Naive B cell (primary cell): ENCODE results near the gene ARF1. TPM values are rescaled to one million over a fixed set of nuclear protein-coding genes. Genes with fewer than 3 reads are reported as not detected.

ENCODE experiments used
- ATAC-seq, 2 donors: fragments of 150-1000 bp; cut with Tn5 transposase; 2 replicates each; pipeline ENCODE4 v1.10.0; 2021; ENCODE audit warnings: low read depth in 2 of 2, mild to moderate bottlenecking in 2 of 2, moderate library complexity in 2 of 2
- DNase-seq: peaks from one replicate; pipeline ENCODE4 v3.0.0; 2022
- H3K27ac Mint-ChIP-seq, 6 donors: one replicate each; pipeline ENCODE4 v1.8.0; 2020 to 2022; ENCODE audit warnings: mild to moderate bottlenecking in 6 of 6, mixed read lengths in 6 of 6, moderate library complexity in 5 of 6, inconsistent platforms in 2 of 6
- H3K27me3 Mint-ChIP-seq, 3 donors: one replicate each; pipeline ENCODE4 v1.8.0; 2021 to 2022; ENCODE audit warnings: mixed read lengths in 3 of 3, mild to moderate bottlenecking in 1 of 3
- H3K36me3 Mint-ChIP-seq, 2 donors: one replicate each; pipeline ENCODE4 v1.8.0; 2020 to 2022; ENCODE audit warnings: mixed read lengths in 2 of 2, inconsistent platforms in 1 of 2, mild to moderate bottlenecking in 1 of 2
- H3K4me1 Mint-ChIP-seq, 3 donors: one replicate each; pipeline ENCODE4 v1.8.0; 2020 to 2022; ENCODE audit warnings: mixed read lengths in 3 of 3, inconsistent platforms in 1 of 3, mild to moderate bottlenecking in 1 of 3, moderate library complexity in 1 of 3
- H3K4me3 Mint-ChIP-seq, 8 donors: one replicate each; pipeline ENCODE4 v1.8.0; 2020 to 2022; ENCODE audit warnings: mild to moderate bottlenecking in 8 of 8, mixed read lengths in 8 of 8, moderate library complexity in 8 of 8, inconsistent platforms in 2 of 8
- H3K9me3 Mint-ChIP-seq, 7 donors: one replicate each; pipeline ENCODE4 v1.8.0; 2020 to 2022; ENCODE audit warnings: mixed read lengths in 7 of 7, mild to moderate bottlenecking in 5 of 7, inconsistent platforms in 2 of 7, moderate library complexity in 1 of 7
- polyA plus RNA-seq, 6 donors: library from polyadenylated mRNA; unstranded; fragments of 300-500 nt; fragmentation: Illumina TruSeq; gene quantifications; one replicate each; pipeline ENCODE4 v1.2.3, GENCODE V29; 2021; ENCODE audit warnings: low read depth in 6 of 6

The ARF1 gene
- polyA plus RNA-seq, 6 donors from 2014 or later = 412 to 563 (median 456) TPM

DNA sequence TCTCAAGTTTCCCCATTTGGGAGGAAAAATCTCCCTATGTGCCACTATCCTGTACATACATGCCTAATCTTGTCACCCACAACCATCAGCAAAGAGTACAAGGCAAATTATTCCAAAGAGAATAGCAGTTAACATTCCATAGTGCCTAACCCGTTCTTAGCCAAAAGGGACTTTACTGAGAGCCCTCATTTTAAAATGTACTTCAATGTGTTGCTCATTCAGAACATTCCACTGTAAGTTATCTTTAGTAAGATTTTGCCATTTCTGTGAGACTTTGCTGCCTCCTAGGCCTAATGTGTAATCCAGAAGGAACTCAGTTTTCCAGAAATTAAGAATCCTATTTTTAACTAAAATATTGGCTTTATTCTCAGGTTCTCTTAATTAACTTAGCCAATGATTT lies 37.8 kb downstream of the ARF1 start:
- peaks cover 0 to 6% (median 0%) of the 10 kb centered on the region in 7 donors for H3K9me3 Mint-ChIP-seq
- H3K4me1 Mint-ChIP-seq = peaks cover 0 to 13% (median 4%) of the 10 kb centered on the region in 3 donors
- ATAC-seq (no peak), DNase-seq (no peak)
- H3K36me3 Mint-ChIP-seq = no peaks in the 10 kb centered on the region
- H3K4me3 Mint-ChIP-seq = no peak overlapping the region
- H3K27ac Mint-ChIP-seq = peak overlapping the region in 2 of 6 donors; percentile 10 to 72
- peaks cover 6 to 12% (median 8%) of the 10 kb centered on the region in 3 donors for H3K27me3 Mint-ChIP-seq

DNA sequence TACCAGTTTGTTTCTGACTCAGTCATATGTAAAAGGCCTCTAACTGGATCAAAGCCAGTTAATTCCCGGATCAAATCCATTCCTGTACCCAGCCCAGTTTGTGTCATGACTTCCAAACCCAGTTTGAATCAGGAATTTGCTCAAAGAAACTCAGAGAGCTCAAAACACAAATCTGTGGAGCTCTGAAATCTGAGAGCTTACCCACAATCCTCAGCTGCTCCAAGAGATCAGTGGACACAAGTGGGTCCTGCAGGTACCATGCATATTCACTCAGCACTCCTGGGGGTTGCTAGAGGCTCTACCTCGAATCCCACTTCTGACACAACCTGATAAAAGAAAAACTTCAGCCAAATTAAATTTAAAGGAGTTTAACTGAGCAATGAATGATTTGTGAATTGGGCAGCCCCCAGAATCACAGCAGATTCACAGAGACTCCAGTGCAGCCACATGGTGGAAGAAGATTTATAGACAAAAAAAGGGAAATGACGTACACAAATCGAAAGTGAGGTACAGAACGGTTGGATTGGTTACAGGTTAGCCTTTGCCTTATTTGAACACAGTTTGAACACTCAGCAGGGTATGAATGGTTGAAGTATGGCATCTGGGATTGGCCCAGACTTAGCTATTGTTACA lies 38.5 kb downstream of the ARF1 start:
- Mint-ChIP-seq H3K4me3 (peak overlapping the region in 3 of 8 donors; percentile 31 to 36 (median 34)), H3K27ac (peak overlapping the region in 3 of 6 donors; percentile 6 to 83 (median 72)), H3K9me3 (peaks cover 0 to 6% (median 0%) of the 10 kb centered on the region in 7 donors), H3K36me3 (no peaks in the 10 kb centered on the region), H3K27me3 (peaks cover 6 to 12% (median 9%) of the 10 kb centered on the region in 3 donors), H3K4me1 (peaks cover 0 to 13% (median 4%) of the 10 kb centered on the region in 3 donors)
- DNase-seq = peak; percentile 50
- peak; percentile 84 to 88 for ATAC-seq

DNA sequence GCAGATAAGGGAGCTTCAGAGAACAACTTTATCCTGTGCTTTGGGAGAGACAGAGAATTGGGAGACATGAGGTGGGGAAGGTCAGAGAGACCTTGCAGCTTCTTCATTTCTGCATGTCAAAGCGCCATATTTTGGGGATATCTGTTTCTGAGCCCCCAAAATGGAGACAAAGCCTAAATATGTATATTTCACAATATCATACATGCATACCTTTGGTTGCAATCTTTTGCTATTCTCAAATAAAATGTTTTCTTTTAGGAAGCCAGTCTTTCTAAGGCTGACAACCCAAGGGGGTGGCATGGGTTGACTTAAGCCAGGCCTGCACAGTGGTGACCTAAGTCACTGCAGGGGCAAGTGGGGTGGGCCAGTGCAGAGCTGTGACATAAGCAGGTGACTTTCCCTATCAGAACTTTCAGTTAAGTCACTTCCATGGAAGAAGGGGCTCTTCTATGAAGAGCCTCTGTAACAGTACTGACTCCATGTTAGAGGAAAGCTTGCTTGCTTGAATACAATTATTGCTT lies 40.5 kb downstream of the ARF1 start:
- H3K4me3 Mint-ChIP-seq = no peak overlapping the region
- peak overlapping the region in 1 of 6 donors; percentile 45 for H3K27ac Mint-ChIP-seq
- ATAC-seq = no peak
- peaks cover 0 to 13% (median 4%) of the 10 kb centered on the region in 3 donors for H3K4me1 Mint-ChIP-seq
- peaks cover 12 to 14% (median 13%) of the 10 kb centered on the region in 3 donors for H3K27me3 Mint-ChIP-seq
- no peak for DNase-seq
- no peaks in the 10 kb centered on the region for H3K36me3 Mint-ChIP-seq
- peaks cover 0 to 3% (median 0%) of the 10 kb centered on the region in 7 donors for H3K9me3 Mint-ChIP-seq

- Mint-ChIP-seq H3K4me3 (no peak overlapping the region), H3K4me1 (peaks cover 0 to 13% (median 4%) of the 10 kb centered on the region in 3 donors), H3K27ac (no peak overlapping the region), H3K36me3 (no peaks in the 10 kb centered on the region), H3K9me3 (no peaks in the 10 kb centered on the region), H3K27me3 (peaks cover 12 to 18% (median 14%) of the 10 kb centered on the region in 3 donors)
- ATAC-seq (no peak), DNase-seq (no peak)
Measured at GRCh38 chr1:228123505-228123904, 41.0 kb downstream of the ARF1 start.

DNA sequence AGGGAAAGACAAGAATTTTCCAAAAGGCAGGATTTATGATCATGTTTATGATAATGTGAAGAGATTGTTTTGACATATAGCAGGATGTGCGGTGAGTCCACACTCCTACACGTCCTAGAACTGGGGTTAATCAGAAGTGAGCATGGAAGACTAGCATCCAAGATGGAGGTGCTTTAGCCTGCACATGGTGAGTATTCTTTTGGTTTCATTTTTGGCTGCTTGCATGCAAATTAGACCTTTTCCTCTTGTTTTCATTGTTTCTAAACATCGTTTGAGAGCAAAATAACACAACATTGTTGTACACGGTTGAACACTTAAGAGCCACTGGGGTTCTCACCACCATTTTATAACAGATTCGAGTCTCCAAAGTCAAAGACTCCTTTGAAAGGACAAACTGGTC lies 42.7 kb downstream of the ARF1 start:
- H3K36me3 Mint-ChIP-seq = no peaks in the 10 kb centered on the region
- peaks cover 12 to 18% (median 14%) of the 10 kb centered on the region in 3 donors for H3K27me3 Mint-ChIP-seq
- no peak for DNase-seq
- H3K4me3 Mint-ChIP-seq = no peak overlapping the region
- H3K9me3 Mint-ChIP-seq = no peaks in the 10 kb centered on the region
- H3K27ac Mint-ChIP-seq = no peak overlapping the region
- ATAC-seq = no peak
- peaks cover 0 to 14% (median 4%) of the 10 kb centered on the region in 3 donors for H3K4me1 Mint-ChIP-seq

- peaks cover 7 to 19% (median 16%) of the 10 kb centered on the region in 3 donors for H3K4me1 Mint-ChIP-seq
- ATAC-seq = no peak
- H3K9me3 Mint-ChIP-seq = no peaks in the 10 kb centered on the region
- peaks cover 0 to 13% (median 8%) of the 10 kb centered on the region in 3 donors for H3K27me3 Mint-ChIP-seq
- H3K4me3 Mint-ChIP-seq = no peak overlapping the region
- H3K36me3 Mint-ChIP-seq = no peaks in the 10 kb centered on the region
- H3K27ac Mint-ChIP-seq = peak overlapping the region in 1 of 6 donors; percentile 27
- DNase-seq = no peak
Measured at GRCh38 chr1:228131766-228132165, 49.3 kb downstream of the ARF1 start.

DNA sequence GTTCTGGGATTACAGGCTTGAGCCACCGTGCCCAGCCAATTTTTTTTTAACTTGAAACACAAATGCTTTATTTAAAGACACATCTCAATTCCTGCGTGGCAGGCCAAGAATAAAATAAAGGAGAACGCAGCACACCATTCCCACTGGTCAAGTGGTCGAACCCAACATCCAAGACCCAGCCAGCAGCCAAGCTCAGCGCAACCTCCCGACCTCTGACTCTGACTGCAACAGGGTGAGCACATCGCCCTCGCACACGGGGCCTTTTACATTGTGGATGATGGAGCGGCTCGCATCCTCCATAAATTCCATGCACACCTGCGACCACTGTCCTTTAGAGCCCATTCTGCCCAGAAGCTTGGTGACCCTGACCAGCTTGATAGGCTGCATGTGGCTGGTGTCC lies 52.1 kb downstream of the ARF1 start:
- ATAC-seq (no peak), DNase-seq (no peak)
- Mint-ChIP-seq H3K9me3 (peaks cover 0 to under 1% (median 0%) of the 10 kb centered on the region in 7 donors), H3K36me3 (no peaks in the 10 kb centered on the region), H3K27ac (peak overlapping the region in 3 of 6 donors; percentile 50 to 74 (median 72)), H3K27me3 (peaks cover 0 to 4% (median 0%) of the 10 kb centered on the region in 3 donors), H3K4me1 (peaks cover 22 to 38% (median 35%) of the 10 kb centered on the region in 3 donors), H3K4me3 (no peak overlapping the region)

DNA sequence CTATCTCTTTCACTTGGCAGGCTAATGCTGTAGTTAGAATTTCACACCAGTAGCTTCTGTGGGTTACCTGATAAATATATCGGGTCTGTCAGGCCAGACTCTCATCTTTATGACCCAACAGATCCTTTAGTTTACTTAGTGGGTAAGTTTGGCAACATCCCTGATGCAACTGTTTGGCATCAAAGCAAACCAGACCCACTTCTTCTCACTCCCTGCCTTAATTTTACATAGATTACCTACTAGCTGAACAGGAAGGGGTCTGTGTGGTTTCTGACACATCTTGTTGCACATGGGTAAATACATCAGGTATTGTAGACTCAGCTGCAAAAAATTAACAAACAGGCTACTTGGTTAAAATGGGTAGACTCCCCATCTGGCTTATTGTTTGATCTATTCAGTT lies 54.4 kb downstream of the ARF1 start:
- ATAC-seq = no peak
- H3K27me3 Mint-ChIP-seq = no peaks in the 10 kb centered on the region
- H3K4me1 Mint-ChIP-seq = peaks cover 25 to 41% (median 38%) of the 10 kb centered on the region in 3 donors
- H3K4me3 Mint-ChIP-seq = peak overlapping the region in 1 of 8 donors; percentile 86
- H3K36me3 Mint-ChIP-seq = no peaks in the 10 kb centered on the region
- H3K27ac Mint-ChIP-seq = peak overlapping the region; percentile 29 to 100 (median 96)
- no peak for DNase-seq
- H3K9me3 Mint-ChIP-seq = peaks cover 0 to 2% (median 0%) of the 10 kb centered on the region in 7 donors

DNA sequence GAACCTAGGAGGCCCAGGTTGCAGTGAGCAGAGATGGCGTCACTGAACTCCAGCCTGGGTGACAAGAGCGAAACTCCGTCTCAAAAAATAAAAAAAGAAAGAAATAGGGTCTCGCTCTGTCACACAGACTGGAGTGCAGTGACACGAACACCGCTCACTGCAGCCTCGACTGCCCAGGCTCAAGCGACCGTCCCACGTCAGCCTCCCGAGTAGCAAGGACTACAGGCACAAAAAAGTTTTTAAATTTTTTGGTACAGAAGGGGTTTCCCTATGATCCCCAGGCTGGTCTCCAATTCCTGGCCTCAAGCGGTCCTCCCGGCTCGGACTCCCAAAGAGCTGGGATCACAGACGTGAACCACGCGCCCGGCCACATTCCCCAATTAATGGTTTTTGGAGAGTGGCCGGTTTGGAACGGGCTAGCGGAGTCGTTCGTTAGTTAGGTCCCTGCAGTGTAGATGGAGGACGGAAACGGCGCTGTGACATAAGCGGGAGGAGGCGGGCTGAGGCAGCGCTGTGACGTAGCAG lies 57.0 kb downstream of the ARF1 start:
- Mint-ChIP-seq H3K4me3 (peak overlapping the region; percentile 84 to 98 (median 97)), H3K27ac (peak overlapping the region; percentile 93 to 100 (median 100)), H3K27me3 (no peaks in the 10 kb centered on the region), H3K4me1 (peaks cover 39 to 65% (median 61%) of the 10 kb centered on the region in 3 donors), H3K9me3 (peaks cover 0 to 2% (median 0%) of the 10 kb centered on the region in 7 donors), H3K36me3 (no peaks in the 10 kb centered on the region)
- ATAC-seq (no peak), DNase-seq (no peak)

- Mint-ChIP-seq H3K27ac (peak within 1 kb of the TSS; percentile 93 to 100 (median 100)), H3K9me3 (peaks cover 0 to 2% (median 0%) of the 10 kb centered on the region in 7 donors), H3K4me3 (peak within 1 kb of the TSS; percentile 84 to 98 (median 97)), H3K4me1 (peaks cover 39 to 66% (median 65%) of the 10 kb centered on the region in 3 donors), H3K36me3 (no peaks in the 10 kb centered on the region), H3K27me3 (no peaks in the 10 kb centered on the region)
- DNase-seq = peak; percentile 100
- peak; percentile 76 to 77 for ATAC-seq
Measured at GRCh38 chr1:228139931-228140723, 57.6 kb downstream of the ARF1 start, which contains the start of gene GUK1. GUK1 (plus strand) TSS chr1:228140279; CDS start chr1:228140303, 24 bp downstream.

DNA sequence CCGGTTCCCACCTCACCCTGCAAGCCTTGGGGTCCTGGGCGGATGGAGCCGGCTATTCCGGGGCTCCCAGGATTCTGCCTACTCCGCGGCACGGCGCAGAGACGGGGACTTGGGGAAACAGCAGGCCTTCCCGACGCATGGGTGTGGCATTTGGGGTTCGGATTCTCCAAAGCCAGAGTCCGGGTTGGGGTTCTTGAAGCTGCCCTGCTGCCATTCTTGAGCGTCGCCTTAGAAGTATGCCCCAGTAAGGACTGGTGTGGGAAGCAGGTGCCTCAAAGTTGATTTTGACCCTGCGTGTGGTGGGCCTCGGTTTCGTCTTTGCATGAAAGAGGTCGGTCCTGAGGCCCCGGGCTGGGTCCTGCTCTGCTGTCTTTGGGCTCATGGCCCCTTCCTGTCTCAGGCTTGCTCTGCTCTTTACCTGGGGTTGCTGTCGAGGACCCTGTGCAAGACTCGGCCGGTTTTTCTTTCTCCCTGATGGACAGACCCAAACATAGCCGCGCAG lies 58.3 kb downstream of the ARF1 start:
- H3K27me3 Mint-ChIP-seq = no peaks in the 10 kb centered on the region
- H3K36me3 Mint-ChIP-seq = no peaks in the 10 kb centered on the region
- peaks cover 39 to 65% (median 65%) of the 10 kb centered on the region in 3 donors for H3K4me1 Mint-ChIP-seq
- peaks cover 0 to 2% (median 0%) of the 10 kb centered on the region in 7 donors for H3K9me3 Mint-ChIP-seq
- no peak for ATAC-seq
- peak overlapping the region; percentile 84 to 98 (median 97) for H3K4me3 Mint-ChIP-seq
- no peak for DNase-seq
- H3K27ac Mint-ChIP-seq = peak overlapping the region; percentile 82 to 100 (median 98)

GRCh38 chr1:228141226-228142044 lies 58.9 kb downstream of the ARF1 start:
- Mint-ChIP-seq H3K27ac (peak overlapping the region; percentile 82 to 100 (median 98)), H3K4me3 (peak overlapping the region; percentile 84 to 98 (median 97)), H3K4me1 (peaks cover 39 to 62% (median 58%) of the 10 kb centered on the region in 3 donors), H3K9me3 (peaks cover 0 to 2% (median 0%) of the 10 kb centered on the region in 7 donors), H3K27me3 (no peaks in the 10 kb centered on the region), H3K36me3 (no peaks in the 10 kb centered on the region)
- ATAC-seq = no peak
- DNase-seq = no peak
